GM23248 (cell line): ENCODE data around the gene IL1R1.

ENCODE experiments used
- EZH2 ChIP-seq: fragments of 200-600 bp; sonication (generic); IDR thresholded peaks from 2 replicates; pipeline ENCODE4 v1.6.1; 2018; ENCODE audit warnings: antibody characterized with exemption, mild to moderate bottlenecking; ENCODE audit not compliant: insufficient read depth, poor library complexity, severe bottlenecking
- EZH2phosphoT487 ChIP-seq: fragments of 200-600 bp; sonication (generic); IDR thresholded peaks from 2 replicates; pipeline ENCODE4 v1.6.1; 2018; ENCODE audit warnings: antibody characterized with exemption, moderate library complexity, mild to moderate bottlenecking, low read depth; ENCODE audit not compliant: insufficient read depth

DNA sequence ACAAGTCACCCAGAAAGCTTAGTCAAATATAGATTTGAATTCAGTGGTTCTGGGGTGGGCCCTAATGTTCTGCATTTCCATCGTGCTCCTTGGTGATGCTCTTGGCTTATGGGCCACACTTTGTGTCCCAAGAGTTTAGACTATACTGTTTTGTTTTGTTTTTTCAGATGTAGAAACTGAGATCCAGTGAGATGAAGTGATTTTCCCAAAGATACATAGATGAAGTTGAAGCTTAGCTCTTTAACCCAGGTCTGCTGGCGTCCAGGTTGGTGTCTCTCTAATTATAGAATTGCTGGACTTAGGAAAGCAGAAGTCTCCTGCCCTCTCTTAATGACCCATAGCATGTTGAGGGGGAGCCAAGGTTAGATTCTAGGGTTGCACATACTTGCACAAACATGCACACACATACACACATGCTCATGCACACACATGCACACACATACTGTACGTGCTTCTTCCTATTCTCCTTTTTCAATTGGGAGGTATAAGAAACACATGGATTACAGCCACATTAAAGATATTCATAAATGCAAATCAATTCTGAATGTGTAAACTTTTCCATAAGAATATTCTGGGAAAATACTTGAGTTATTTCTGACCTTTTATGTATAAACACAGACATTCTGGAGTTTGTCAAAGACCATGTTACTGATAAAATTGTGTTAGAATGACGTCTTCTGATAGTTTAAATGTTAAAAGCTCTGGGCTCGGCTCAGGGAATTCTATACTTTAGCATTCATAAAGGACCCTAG is 41.3 kb upstream of the IL1R1 start:
- TF ChIP-seq EZH2phosphoT487 (no peak), EZH2 (no peak)
